Body of pancreas (tissue), 4 donors: ENCODE measurements around the gene IARS2.
"Not testable (repeated sequence)": the region's sequence is repeated elsewhere in the genome, so short reads cannot be mapped to it uniquely, and the experiment has no call there.

ENCODE experiments used
- POLR2A ChIP-seq, 3 donors: fragments of 450-650 bp; IDR thresholded peaks; one replicate each; pipeline ENCODE4 v1.6.1; 2016; ENCODE audit warnings: antibody characterized with exemption in 3 of 3, mild to moderate bottlenecking in 2 of 3
- TF ChIP-seq, protein P1 (sequence below), 7 experiments: fragments of 450-650 bp in 4 of 7; fragments of 200-600 bp in 3 of 7; sonication (generic) in 3 of 7; IDR thresholded peaks; one replicate each; pipeline ENCODE4 v1.5.1; 2016 to 2019; ENCODE audit warnings: antibody characterized with exemption in 7 of 7

DNA sequence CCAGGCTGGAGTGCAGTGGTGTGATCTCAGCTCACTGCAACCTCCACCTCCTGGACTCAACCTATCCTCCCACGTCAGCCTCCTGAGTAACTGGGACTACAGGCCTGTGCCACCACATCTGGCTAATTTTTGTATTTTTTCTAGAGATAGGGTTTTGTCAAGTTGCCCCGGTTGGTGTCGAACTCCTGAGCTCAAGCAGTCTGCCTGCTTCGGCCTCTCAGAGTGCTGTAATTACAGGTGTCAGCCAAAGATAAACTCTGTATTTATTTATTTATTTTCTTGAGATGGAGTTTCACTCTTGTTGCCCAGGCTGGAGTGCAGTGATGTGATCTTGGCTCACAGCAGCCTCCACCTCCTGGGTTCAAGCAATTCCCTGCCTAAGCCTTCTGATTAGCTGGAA lies 18.7 kb downstream of the IARS2 start:
- TF ChIP-seq, protein P1, sequence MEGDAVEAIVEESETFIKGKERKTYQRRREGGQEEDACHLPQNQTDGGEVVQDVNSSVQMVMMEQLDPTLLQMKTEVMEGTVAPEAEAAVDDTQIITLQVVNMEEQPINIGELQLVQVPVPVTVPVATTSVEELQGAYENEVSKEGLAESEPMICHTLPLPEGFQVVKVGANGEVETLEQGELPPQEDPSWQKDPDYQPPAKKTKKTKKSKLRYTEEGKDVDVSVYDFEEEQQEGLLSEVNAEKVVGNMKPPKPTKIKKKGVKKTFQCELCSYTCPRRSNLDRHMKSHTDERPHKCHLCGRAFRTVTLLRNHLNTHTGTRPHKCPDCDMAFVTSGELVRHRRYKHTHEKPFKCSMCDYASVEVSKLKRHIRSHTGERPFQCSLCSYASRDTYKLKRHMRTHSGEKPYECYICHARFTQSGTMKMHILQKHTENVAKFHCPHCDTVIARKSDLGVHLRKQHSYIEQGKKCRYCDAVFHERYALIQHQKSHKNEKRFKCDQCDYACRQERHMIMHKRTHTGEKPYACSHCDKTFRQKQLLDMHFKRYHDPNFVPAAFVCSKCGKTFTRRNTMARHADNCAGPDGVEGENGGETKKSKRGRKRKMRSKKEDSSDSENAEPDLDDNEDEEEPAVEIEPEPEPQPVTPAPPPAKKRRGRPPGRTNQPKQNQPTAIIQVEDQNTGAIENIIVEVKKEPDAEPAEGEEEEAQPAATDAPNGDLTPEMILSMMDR (IDR thresholded peaks at IDR 0.05), result not testable (repeated sequence)
- not testable (repeated sequence) for TF ChIP-seq POLR2A (IDR thresholded peaks at IDR 0.05)
